ENCODE results near the gene ZNF791.

Gene ZNF791

DNA sequence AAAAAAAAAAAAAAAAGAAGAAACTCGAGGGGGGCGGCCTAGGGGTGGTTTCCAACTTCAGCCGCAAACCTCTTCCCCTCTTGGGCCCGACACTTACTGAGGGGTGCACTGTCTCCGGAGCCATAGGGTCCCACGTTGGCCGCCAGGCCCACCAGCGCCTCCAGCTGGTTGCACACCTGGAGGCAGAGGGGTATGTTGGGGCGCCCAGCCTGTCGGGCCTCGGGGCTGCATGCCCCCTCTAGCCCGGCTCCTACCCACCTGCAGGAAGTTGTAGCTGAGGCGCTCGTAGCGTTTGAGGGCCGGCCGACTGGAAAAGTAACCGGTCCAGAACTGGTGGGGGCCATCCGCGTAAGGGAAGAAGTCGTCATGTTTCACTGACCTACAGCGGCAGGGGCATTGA is 47.2 kb downstream of the ZNF791 start:
- no peak overlapping the region for H3K4me3 ChIP-seq (ENCODE audit: low read length)
- TF ChIP-seq, protein P1, sequence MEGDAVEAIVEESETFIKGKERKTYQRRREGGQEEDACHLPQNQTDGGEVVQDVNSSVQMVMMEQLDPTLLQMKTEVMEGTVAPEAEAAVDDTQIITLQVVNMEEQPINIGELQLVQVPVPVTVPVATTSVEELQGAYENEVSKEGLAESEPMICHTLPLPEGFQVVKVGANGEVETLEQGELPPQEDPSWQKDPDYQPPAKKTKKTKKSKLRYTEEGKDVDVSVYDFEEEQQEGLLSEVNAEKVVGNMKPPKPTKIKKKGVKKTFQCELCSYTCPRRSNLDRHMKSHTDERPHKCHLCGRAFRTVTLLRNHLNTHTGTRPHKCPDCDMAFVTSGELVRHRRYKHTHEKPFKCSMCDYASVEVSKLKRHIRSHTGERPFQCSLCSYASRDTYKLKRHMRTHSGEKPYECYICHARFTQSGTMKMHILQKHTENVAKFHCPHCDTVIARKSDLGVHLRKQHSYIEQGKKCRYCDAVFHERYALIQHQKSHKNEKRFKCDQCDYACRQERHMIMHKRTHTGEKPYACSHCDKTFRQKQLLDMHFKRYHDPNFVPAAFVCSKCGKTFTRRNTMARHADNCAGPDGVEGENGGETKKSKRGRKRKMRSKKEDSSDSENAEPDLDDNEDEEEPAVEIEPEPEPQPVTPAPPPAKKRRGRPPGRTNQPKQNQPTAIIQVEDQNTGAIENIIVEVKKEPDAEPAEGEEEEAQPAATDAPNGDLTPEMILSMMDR (conservative IDR thresholded peaks at IDR 0.05; ENCODE audit: low read depth, low read length), result no peak
- DNase-seq (ENCODE audit: low read depth), result no peak

DNA sequence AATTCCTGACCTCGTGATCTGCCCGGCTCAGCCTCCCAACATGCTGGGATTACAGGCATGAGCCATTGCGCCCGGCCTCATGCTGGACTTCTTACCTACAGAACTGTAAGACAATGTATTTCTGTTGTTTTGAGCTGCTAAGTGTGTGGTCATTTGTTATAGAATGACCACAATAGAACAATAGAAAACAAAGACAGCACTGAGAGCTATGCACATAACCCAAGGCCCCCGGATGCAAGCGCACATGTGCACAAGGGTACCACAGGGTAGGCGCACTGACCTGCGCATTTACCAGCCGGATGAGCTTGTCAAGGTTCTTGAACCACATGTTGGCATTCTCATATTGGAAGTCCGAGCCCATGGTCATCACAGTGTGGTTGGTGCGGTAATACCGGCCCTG is 50.3 kb downstream of the ZNF791 start:
- H3K4me3 ChIP-seq (ENCODE audit: low read length), result no peak overlapping the region
- no peak for DNase-seq (ENCODE audit: low read depth)
- TF ChIP-seq, protein P1 (conservative IDR thresholded peaks at IDR 0.05; ENCODE audit: low read depth, low read length), result no peak

DNA sequence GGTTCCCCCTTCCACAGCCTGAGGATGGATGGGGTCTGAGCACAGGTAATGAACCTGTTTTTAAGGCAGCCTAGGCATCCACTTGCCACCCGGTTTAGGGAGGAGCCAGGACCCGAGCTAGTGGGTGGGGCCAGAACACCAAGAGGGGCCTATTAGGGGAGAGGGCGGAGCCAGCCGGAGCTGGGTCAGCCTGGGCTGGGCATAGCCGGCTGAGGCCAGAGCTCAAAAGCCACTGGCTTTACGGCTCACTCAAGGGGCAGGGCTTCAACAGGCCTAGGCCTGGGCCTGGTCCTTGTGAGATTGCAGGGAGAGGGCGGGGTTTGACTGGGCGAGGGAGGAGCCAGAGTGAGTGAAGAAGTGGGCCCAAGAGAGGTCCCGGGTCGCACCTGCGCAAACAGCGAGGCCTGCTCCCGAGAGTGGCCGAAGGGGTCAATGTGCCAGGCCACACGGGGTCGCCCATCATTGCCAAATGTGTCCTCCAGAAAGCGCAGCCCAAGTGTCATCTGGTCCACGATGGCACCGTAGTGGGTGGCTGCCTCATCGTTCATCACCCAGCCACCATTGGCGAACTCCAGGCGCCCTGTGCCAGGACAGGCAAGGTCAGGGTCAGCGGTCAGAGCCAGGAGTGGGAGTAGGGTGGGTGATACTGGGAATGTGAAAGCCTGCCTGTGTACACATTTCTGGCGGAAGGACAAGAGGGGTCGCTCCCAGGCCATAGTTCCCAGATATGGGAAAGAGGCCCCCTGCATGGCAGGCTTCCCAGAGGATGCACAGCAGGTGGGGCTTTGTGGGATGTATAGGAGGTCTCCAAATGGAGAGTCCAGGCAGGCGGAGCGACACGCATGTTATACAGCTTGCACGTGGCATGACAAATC is 53.9 kb downstream of the ZNF791 start:
- H3K4me3 ChIP-seq (ENCODE audit: low read length), result no peak overlapping the region
- TF ChIP-seq, protein P1 (conservative IDR thresholded peaks at IDR 0.05; ENCODE audit: low read depth, low read length), result no peak
- no peak for DNase-seq (ENCODE audit: low read depth)

DNA sequence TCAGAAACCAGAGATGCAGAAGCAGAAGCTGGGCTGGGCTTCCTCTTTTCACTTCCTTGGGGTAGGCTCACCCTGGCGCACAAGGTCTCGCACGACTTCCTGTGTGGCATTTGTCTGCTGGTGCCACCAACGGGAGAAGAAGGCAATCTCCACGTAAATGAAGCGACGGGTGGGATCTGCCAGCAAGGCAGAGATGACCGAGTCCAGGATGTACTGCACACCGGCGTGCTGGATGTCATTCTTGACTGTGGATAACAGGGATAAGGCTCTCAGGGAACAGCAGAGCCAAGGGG is 54.5 kb downstream of the ZNF791 start:
- no peak for DNase-seq (ENCODE audit: low read depth)
- TF ChIP-seq, protein P1 (conservative IDR thresholded peaks at IDR 0.05; ENCODE audit: low read depth, low read length), result no peak
- no peak overlapping the region for H3K4me3 ChIP-seq (ENCODE audit: low read length)

DNA sequence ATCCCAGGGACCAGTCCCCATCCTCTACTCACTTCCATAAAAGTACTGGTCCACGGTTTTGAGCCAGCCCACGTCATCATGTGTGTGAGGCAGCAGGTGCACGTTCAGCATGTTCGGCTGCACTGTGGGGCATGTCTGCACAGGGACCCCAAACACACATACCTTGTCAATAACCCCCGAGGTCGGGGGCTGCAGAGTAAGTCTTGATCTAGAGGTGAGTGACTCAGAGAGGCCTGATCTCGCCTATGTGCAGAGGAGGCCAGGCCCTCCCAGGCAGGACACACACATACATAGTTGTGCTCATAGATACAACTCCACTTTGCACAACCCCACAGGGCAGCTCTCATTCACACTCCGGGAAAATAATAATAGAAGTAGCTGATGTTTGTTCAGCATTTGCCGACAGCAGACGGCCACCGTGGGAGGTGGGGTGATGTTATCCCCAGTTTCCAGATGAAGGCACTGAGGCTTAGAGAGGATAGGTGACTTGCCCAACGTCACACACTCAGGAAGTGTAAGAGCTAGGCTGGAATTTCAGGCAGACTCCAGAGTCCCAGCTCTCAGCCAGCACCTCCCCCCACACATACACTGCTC is 55.0 kb downstream of the ZNF791 start:
- TF ChIP-seq, protein P1 (conservative IDR thresholded peaks at IDR 0.05; ENCODE audit: low read depth, low read length), result no peak
- H3K4me3 ChIP-seq (ENCODE audit: low read length), result peak overlapping the region; percentile 59
- DNase-seq (ENCODE audit: low read depth), result no peak

DNA sequence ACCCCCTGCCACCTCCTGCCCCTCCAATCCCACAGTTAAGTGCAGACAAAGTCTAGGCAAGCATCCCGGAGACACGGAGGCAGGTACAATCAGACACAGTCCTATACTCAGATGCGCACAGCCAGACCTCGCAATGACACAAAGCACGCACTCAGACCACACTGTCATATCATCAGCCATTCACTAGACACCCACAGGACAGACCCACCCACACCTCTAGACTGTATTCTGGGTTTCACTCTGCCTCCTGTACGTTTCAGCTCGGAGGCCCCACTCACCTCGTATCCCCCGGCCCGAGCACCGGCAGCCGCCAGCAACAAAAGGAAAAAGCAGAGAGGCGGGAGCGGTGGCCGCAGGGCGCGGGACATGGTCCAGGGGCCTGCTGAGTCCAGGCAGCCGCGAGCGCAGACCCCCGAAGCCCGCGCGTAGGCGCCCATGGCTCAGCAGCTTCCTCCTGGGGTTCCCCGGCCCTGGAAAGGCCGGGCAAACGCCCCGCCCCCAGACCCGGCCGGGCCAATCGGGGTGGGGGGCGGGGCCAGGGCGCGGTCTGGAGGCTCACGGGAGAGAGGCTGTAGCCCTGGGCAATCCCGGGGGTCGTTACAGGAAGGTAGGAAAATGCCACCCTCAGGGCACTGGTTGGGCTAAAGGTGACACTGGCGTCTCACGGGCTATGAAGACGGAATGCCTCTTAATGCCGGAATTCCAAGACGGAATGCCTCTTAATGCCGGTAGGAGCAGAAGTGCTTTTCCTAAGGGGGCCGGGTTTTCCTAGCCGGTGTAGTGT is 55.7 kb downstream of the ZNF791 start, which contains the start of the genes MAN2B1 and WDR83:
TSS of gene MAN2B1 (minus strand) at position 478 of the 784 bp plus-strand sequence. CDS start at position 437, 41 bp downstream.
TSS of gene WDR83 (plus strand) at position 543 of the 784 bp plus-strand sequence. CDS start 2,984 bp downstream, outside the sequence.
- no peak for DNase-seq (ENCODE audit: low read depth)
- H3K4me3 ChIP-seq (ENCODE audit: low read length), result peak within 1 kb of the TSS; percentile 59
- TF ChIP-seq, protein P1 (conservative IDR thresholded peaks at IDR 0.05; ENCODE audit: low read depth, low read length), result no peak
